Activated CD4-positive, alpha-beta T cell treated with anti-CD3 and anti-CD28 coated beads, Interleukin-2, Interleukin-4, amounts not matched to agents 100 ng/mL and 50 ng/mL, durations not matched to agents 16 hours and 8 hours (primary cell): ENCODE measurements around the gene CLECL1.

ENCODE experiments used
- DNase-seq: peaks from one replicate; pipeline ENCODE4 v3.0.0-alpha.2; 2020; ENCODE audit warnings: low spot score

CLECL1 gene

GRCh38 chr12:9732921-9733461, at the start of gene CLECL1:
TSS of gene CLECL1 (minus strand) at chr12:9733097.
- DNase-seq: peak; percentile 71

- DNase-seq: no peak
Observed at GRCh38 chr12:9781360-9781759, 48.5 kb upstream of the CLECL1 start.

- DNase-seq: no peak
Observed at GRCh38 chr12:9779209-9779608, 46.3 kb upstream of the CLECL1 start.

- DNase-seq: no peak
Observed at GRCh38 chr12:9776781-9777180, 43.9 kb upstream of the CLECL1 start.

- no peak for DNase-seq
Observed at GRCh38 chr12:9773216-9773877, 40.5 kb upstream of the CLECL1 start.

- DNase-seq: no peak
Observed at GRCh38 chr12:9763025-9763424, 30.1 kb upstream of the CLECL1 start.

- DNase-seq: no peak
Observed at GRCh38 chr12:9762369-9762768, 29.5 kb upstream of the CLECL1 start.

GRCh38 chr12:9761419-9761781, 28.5 kb upstream of the CLECL1 start:
- DNase-seq: peak; percentile 62

- DNase-seq: peak; percentile 88
Observed at GRCh38 chr12:9760699-9761418, 28.0 kb upstream of the CLECL1 start, which contains the start of gene CD69. TSS of gene CD69 (minus strand) at chr12:9760901. CDS start at chr12:9760820, 81 bp downstream.

GRCh38 chr12:9760120-9760519, 27.2 kb upstream of the CLECL1 start:
- no peak for DNase-seq

- DNase-seq: no peak
Observed at GRCh38 chr12:9759694-9760093, 26.8 kb upstream of the CLECL1 start.

- no peak for DNase-seq
Observed at GRCh38 chr12:9758119-9758518, 25.2 kb upstream of the CLECL1 start.

- no peak for DNase-seq
Observed at GRCh38 chr12:9757433-9758025, 24.6 kb upstream of the CLECL1 start.

GRCh38 chr12:9756706-9757105, 23.8 kb upstream of the CLECL1 start:
- no peak for DNase-seq

- no peak for DNase-seq
Observed at GRCh38 chr12:9756170-9756569, 23.3 kb upstream of the CLECL1 start.

GRCh38 chr12:9755567-9755966, 22.7 kb upstream of the CLECL1 start:
- DNase-seq: no peak

- DNase-seq: no peak
Observed at GRCh38 chr12:9755035-9755434, 22.1 kb upstream of the CLECL1 start.

- DNase-seq: no peak
Observed at GRCh38 chr12:9754099-9754927, 21.4 kb upstream of the CLECL1 start.

GRCh38 chr12:9753498-9753897, 20.6 kb upstream of the CLECL1 start:
- DNase-seq: no peak

GRCh38 chr12:9753073-9753472, 20.2 kb upstream of the CLECL1 start:
- DNase-seq: no peak

- DNase-seq: no peak
Observed at GRCh38 chr12:9752145-9752933, 19.4 kb upstream of the CLECL1 start.
